CD4-positive, alpha-beta memory T cell (primary cell): ENCODE results near the gene USP6. TPM values are rescaled to one million over a fixed set of nuclear protein-coding genes. Genes with fewer than 3 reads are reported as not detected.

Experiments
- CTCF ChIA-PET: fragments of 350-600 bp; sonication (Branson Sonifier 250); formaldehyde crosslinking; loops from one replicate; lab custom pipeline; 2021; ENCODE audit warnings: inconsistent platforms; ENCODE audit not compliant: partially characterized antibody; lab: Charles Lee
- POLR2A ChIA-PET: fragments of 350-600 bp; sonication (Branson Sonifier 250); formaldehyde crosslinking; loops from one replicate; lab custom pipeline; 2021; ENCODE audit not compliant: partially characterized antibody; lab: Charles Lee
- DNase-seq, 5 donors: peaks; one replicate each; pipeline versions ENCODE4 v3.0.0 to v3.0.0-alpha.2; 2020 to 2022; ENCODE audit warnings: mixed read lengths in 1 of 5
- H3K27ac ChIP-seq: one replicate; pipeline ENCODE4 v1.7.0; 2013; ENCODE audit warnings: low read depth, low read length
- H3K27me3 ChIP-seq: 2 replicates; pipeline ENCODE4 v1.7.0; 2013; ENCODE audit warnings: mild to moderate bottlenecking, low read length, moderate library complexity; ENCODE audit not compliant: insufficient read depth
- H3K36me3 ChIP-seq: 2 replicates; pipeline ENCODE4 v1.7.0; 2013; ENCODE audit warnings: mild to moderate bottlenecking, low read length, moderate library complexity; ENCODE audit not compliant: insufficient read depth
- H3K4me1 ChIP-seq: 2 replicates; pipeline ENCODE4 v1.7.0; 2013; ENCODE audit warnings: mild to moderate bottlenecking, low read length, moderate library complexity; ENCODE audit not compliant: insufficient read depth
- H3K4me3 ChIP-seq, 2 donors: one replicate each; pipeline ENCODE4 v1.7.0; 2013; ENCODE audit warnings: low read length in 2 of 2, mild to moderate bottlenecking in 1 of 2
- H3K9me3 ChIP-seq, 2 donors: one replicate each; pipeline ENCODE4 v1.7.0; 2013; ENCODE audit warnings: low read length in 2 of 2, control low read depth in 1 of 2; ENCODE audit not compliant: control insufficient read depth in 1 of 2
- H3K27ac Mint-ChIP-seq, 7 donors: one replicate each; pipeline ENCODE4 v1.8.0; 2020 to 2021; ENCODE audit warnings: mixed read lengths in 7 of 7, mild to moderate bottlenecking in 6 of 7, inconsistent platforms in 3 of 7, moderate library complexity in 3 of 7
- H3K27me3 Mint-ChIP-seq, 2 donors: one replicate each; pipeline ENCODE4 v1.8.0; 2020 to 2021; ENCODE audit warnings: mixed read lengths in 2 of 2
- H3K36me3 Mint-ChIP-seq, 2 donors: one replicate each; pipeline ENCODE4 v1.8.0; 2020 to 2021; ENCODE audit warnings: mixed read lengths in 2 of 2, inconsistent platforms in 1 of 2, mild to moderate bottlenecking in 1 of 2
- H3K4me1 Mint-ChIP-seq, 4 donors: one replicate each; pipeline ENCODE4 v1.8.0; 2020 to 2021; ENCODE audit warnings: mixed read lengths in 4 of 4, mild to moderate bottlenecking in 1 of 4
- H3K4me3 Mint-ChIP-seq, 8 donors: one replicate each; pipeline ENCODE4 v1.8.0; 2020 to 2021; ENCODE audit warnings: mixed read lengths in 8 of 8, mild to moderate bottlenecking in 7 of 8, moderate library complexity in 6 of 8, inconsistent platforms in 3 of 8
- H3K9me3 Mint-ChIP-seq, 8 donors: one replicate each; pipeline ENCODE4 v1.8.0; 2020 to 2021; ENCODE audit warnings: mixed read lengths in 8 of 8, mild to moderate bottlenecking in 5 of 8, inconsistent platforms in 3 of 8, moderate library complexity in 1 of 8
- intact Hi-C: fragments of 100-400 bp; cut with micrococcal nuclease; formaldehyde crosslinking; loops from one replicate; pipeline ENCODE4 v1.15.1; 2023
- polyA plus RNA-seq, 2 donors: library from polyadenylated mRNA; unstranded; fragments of 300-500 nt; fragmentation: Illumina TruSeq; gene quantifications; one replicate each; pipeline ENCODE4 v1.2.3, GENCODE V29; 2021
- total RNA-seq, 2 experiments: library from RNA; stranded (reverse); gene quantifications; one replicate each; pipeline ENCODE4 v1.2.3, GENCODE V29; 2021

USP6 gene
- total and polyA plus RNA-seq, 4 experiments from 2014 or later, result 0.02 to 0.14 (median 0.02) TPM; not detected in 1

GRCh38 chr17:5181509-5182305 is 65.9 kb downstream of the USP6 start:
- H3K4me3 Mint-ChIP-seq, result peak overlapping the region in 3 of 8 donors; percentile 15 to 57 (median 22)
- Histone ChIP-seq H3K27me3 (no peaks in the 10 kb centered on the region), H3K9me3 (peaks cover 35 to 60% of the 10 kb centered on the region in 2 donors), H3K4me1 (no peaks in the 10 kb centered on the region), H3K36me3 (no peaks in the 10 kb centered on the region), H3K4me3 (no peak overlapping the region), H3K27ac (no peak overlapping the region)
- peak overlapping the region in 2 of 7 donors; percentile 29 to 61 for H3K27ac Mint-ChIP-seq
- no peak for DNase-seq
- peaks cover 0 to 98% (median 82%) of the 10 kb centered on the region in 8 donors for H3K9me3 Mint-ChIP-seq
- intact Hi-C loops, result no loop called here
- H3K27me3 Mint-ChIP-seq, result no peaks in the 10 kb centered on the region
- ChIA-PET POLR2A (interaction anchor here (1.3 to 3.8 kb wide), 2 partner anchors 10 to 305 kb away, joined by 3 to 15 read pairs; partner anchors contain the start of genes MIS12 and ZNF594), CTCF (interaction anchor here (0.6 kb wide), 1 partner anchor 1252 kb away, joined by 3 read pairs; no protein-coding TSS in a partner anchor)
- H3K36me3 Mint-ChIP-seq, result peaks cover 31 to 43% of the 10 kb centered on the region in 2 donors
- peaks cover 0 to 5% (median 0%) of the 10 kb centered on the region in 4 donors for H3K4me1 Mint-ChIP-seq

GRCh38 chr17:5182597-5183409 is 67.0 kb downstream of the USP6 start:
- no peak for DNase-seq
- peaks cover 39 to 50% of the 10 kb centered on the region in 2 donors for H3K36me3 Mint-ChIP-seq
- H3K27ac Mint-ChIP-seq, result no peak overlapping the region
- POLR2A ChIA-PET, result interaction anchor here (1.3 to 3.8 kb wide), 2 partner anchors 9 to 304 kb away, joined by 3 to 15 read pairs; partner anchors contain the start of genes MIS12 and ZNF594
- Histone ChIP-seq H3K4me1 (no peaks in the 10 kb centered on the region), H3K27me3 (no peaks in the 10 kb centered on the region), H3K36me3 (no peaks in the 10 kb centered on the region), H3K27ac (no peak overlapping the region), H3K4me3 (peak overlapping the region in 1 of 2 donors; percentile 1), H3K9me3 (peaks cover 35 to 55% of the 10 kb centered on the region in 2 donors)
- H3K9me3 Mint-ChIP-seq, result peaks cover 0 to 96% (median 83%) of the 10 kb centered on the region in 8 donors
- intact Hi-C loops, result no loop called here
- H3K4me1 Mint-ChIP-seq, result peaks cover 0 to 5% (median 0%) of the 10 kb centered on the region in 4 donors
- no peak overlapping the region for H3K4me3 Mint-ChIP-seq
- no peaks in the 10 kb centered on the region for H3K27me3 Mint-ChIP-seq
- CTCF ChIA-PET, result interaction anchor here (0.6 to 1.6 kb wide), 2 partner anchors 16 to 1251 kb away, joined by 3 to 4 read pairs; no protein-coding TSS in a partner anchor

GRCh38 chr17:5183410-5183793 is 67.6 kb downstream of the USP6 start:
- H3K36me3 ChIP-seq, result no peaks in the 10 kb centered on the region

GRCh38 chr17:5184288-5184687 is 68.5 kb downstream of the USP6 start:
- Histone ChIP-seq H3K9me3 (peaks cover 35 to 50% of the 10 kb centered on the region in 2 donors), H3K4me3 (no peak overlapping the region), H3K27me3 (no peaks in the 10 kb centered on the region), H3K27ac (no peak overlapping the region), H3K36me3 (no peaks in the 10 kb centered on the region), H3K4me1 (no peaks in the 10 kb centered on the region)
- no peak overlapping the region for H3K4me3 Mint-ChIP-seq
- peaks cover 0 to 5% (median 0%) of the 10 kb centered on the region in 4 donors for H3K4me1 Mint-ChIP-seq
- peaks cover 0 to 89% (median 75%) of the 10 kb centered on the region in 8 donors for H3K9me3 Mint-ChIP-seq
- H3K27ac Mint-ChIP-seq, result no peak overlapping the region
- ChIA-PET POLR2A (no interaction called here), CTCF (no interaction called here)
- intact Hi-C loops, result no loop called here
- peak in 2 of 5 donors; percentile 12 to 45 for DNase-seq
- no peaks in the 10 kb centered on the region for H3K27me3 Mint-ChIP-seq
- H3K36me3 Mint-ChIP-seq, result peaks cover 47 to 52% of the 10 kb centered on the region in 2 donors

More at GRCh38 chr17:5183410-5183793, 67.6 kb downstream of the USP6 start:
- POLR2A ChIA-PET, result interaction anchor here (3.8 kb wide), 1 partner anchor 8 kb away, joined by 15 read pairs; the partner anchor contains the start of gene ZNF594
- peaks cover 45 to 54% of the 10 kb centered on the region in 2 donors for H3K36me3 Mint-ChIP-seq
- no peak overlapping the region for H3K27ac Mint-ChIP-seq
- peaks cover 0 to 5% (median 0%) of the 10 kb centered on the region in 4 donors for H3K4me1 Mint-ChIP-seq
- peaks cover 0 to 96% (median 82%) of the 10 kb centered on the region in 8 donors for H3K9me3 Mint-ChIP-seq
- Histone ChIP-seq H3K4me1 (no peaks in the 10 kb centered on the region), H3K27ac (no peak overlapping the region), H3K27me3 (no peaks in the 10 kb centered on the region), H3K9me3 (peaks cover 35 to 55% of the 10 kb centered on the region in 2 donors), H3K4me3 (peak overlapping the region in 1 of 2 donors; percentile 1)
- peak overlapping the region in 1 of 8 donors; percentile 9 for H3K4me3 Mint-ChIP-seq
- DNase-seq, result no peak
- CTCF ChIA-PET, result interaction anchor here (1.6 kb wide), 1 partner anchor 15 kb away, joined by 4 read pairs; no protein-coding TSS in a partner anchor
- intact Hi-C loops, result no loop called here
- no peaks in the 10 kb centered on the region for H3K27me3 Mint-ChIP-seq

- H3K36me3 Mint-ChIP-seq, result peaks cover 29% of the 10 kb centered on the region in 2 donors
- peaks cover 23% of the 10 kb centered on the region for H3K4me1 ChIP-seq
- intact Hi-C loops, result loop anchor here (1.0 to 5.0 kb wide), 4 partner anchors 79 to 295 kb away; partner anchors contain the start of genes C1QBP, DERL2, MIS12 and RPAIN
- DNase-seq, result peak; percentile 95 to 97 (median 96)
- no peaks in the 10 kb centered on the region for H3K27me3 ChIP-seq
- H3K4me3 ChIP-seq, result peak within 1 kb of the TSS; percentile 69 to 92
- peak within 1 kb of the TSS; percentile 92 to 97 (median 94) for H3K4me3 Mint-ChIP-seq
- H3K9me3 ChIP-seq, result no peaks in the 10 kb centered on the region
- H3K27me3 Mint-ChIP-seq, result no peaks in the 10 kb centered on the region
- peak within 1 kb of the TSS; percentile 68 for H3K27ac ChIP-seq
- ChIA-PET POLR2A (interaction anchor here (0.6 to 2.5 kb wide), 13 partner anchors 10 to 1048 kb away, joined by 3 to 15 read pairs (median 5); partner anchors contain the start of genes C1QBP, DERL2, MIS12 and NLRP1), CTCF (interaction anchor here (1.1 to 2.3 kb wide), 5 partner anchors 11 to 247 kb away, joined by 3 to 6 read pairs (median 4); partner anchors contain the start of gene C1QBP)
- peaks cover 0 to 21% (median 12%) of the 10 kb centered on the region in 8 donors for H3K9me3 Mint-ChIP-seq
- peak within 1 kb of the TSS; percentile 90 to 97 (median 93) for H3K27ac Mint-ChIP-seq
- no peaks in the 10 kb centered on the region for H3K36me3 ChIP-seq
- H3K4me1 Mint-ChIP-seq, result peaks cover 17 to 35% (median 25%) of the 10 kb centered on the region in 4 donors
Observed at GRCh38 chr17:5191541-5192417, 75.9 kb downstream of the USP6 start, which contains the start of gene ZNF594. ZNF594 (minus strand) TSS chr17:5191868; CDS start chr17:5184256, 7,612 bp downstream.
